Erythroblast (primary cell): ENCODE results near the gene AS3MT.
A peak's percentile ranks its signal among the peaks of the same experiment; 100 is the strongest.
"Not testable (repeated sequence)": the region's sequence is repeated elsewhere in the genome, so short reads cannot be mapped to it uniquely, and the experiment has no call there.

Experiments
- DNase-seq, 2 experiments: peaks; one replicate each; lab custom pipeline; 2025; lab: John Stamatoyannopoulos, UW
- GATA1 ChIP-seq: IDR thresholded peaks from 2 replicates; pipeline ENCODE4 v1.6.1; 2011; ENCODE audit warnings: low read depth, mild to moderate bottlenecking, control low read depth, low read length, moderate library complexity
- POLR2A ChIP-seq: IDR thresholded peaks from 2 replicates; pipeline ENCODE4 v1.6.1; 2011; ENCODE audit warnings: mild to moderate bottlenecking, low read length

AS3MT gene

GRCh38 chr10:102869258-102870198 lies at the start of gene AS3MT:
Gene AS3MT, plus strand, starts transcription at chr10:102869470. Its CDS starts 123 bp downstream, at chr10:102869593.
- peak; percentile 51 to 58 for DNase-seq
- TF ChIP-seq GATA1 (no peak), POLR2A (no peak)

GRCh38 chr10:102820008-102820407 lies 49.3 kb upstream of the AS3MT start:
- DNase-seq = not testable (repeated sequence)

GRCh38 chr10:102822222-102822621 lies 47.0 kb upstream of the AS3MT start:
- TF ChIP-seq POLR2A (no peak), GATA1 (no peak)
- no peak for DNase-seq

- no peak for DNase-seq
- TF ChIP-seq POLR2A (no peak), GATA1 (no peak)
Observed at GRCh38 chr10:102824664-102825063, 44.6 kb upstream of the AS3MT start.

- TF ChIP-seq GATA1 = no peak
- TF ChIP-seq POLR2A = no peak
- DNase-seq = no peak
Observed at GRCh38 chr10:102826148-102826796, 43.0 kb upstream of the AS3MT start.

- no peak for TF ChIP-seq POLR2A
- DNase-seq = no peak
Observed at GRCh38 chr10:102827597-102827975, 41.7 kb upstream of the AS3MT start.

- TF ChIP-seq POLR2A = no peak
- TF ChIP-seq GATA1 = no peak
- DNase-seq = no peak
Observed at GRCh38 chr10:102831322-102832071, 37.8 kb upstream of the AS3MT start.

- TF ChIP-seq GATA1 (no peak), POLR2A (no peak)
- no peak for DNase-seq
Observed at GRCh38 chr10:102832248-102832647, 37.0 kb upstream of the AS3MT start.

GRCh38 chr10:102832987-102833386 lies 36.3 kb upstream of the AS3MT start:
- TF ChIP-seq POLR2A (no peak), GATA1 (no peak)
- no peak for DNase-seq

- no peak for TF ChIP-seq GATA1
- TF ChIP-seq POLR2A = no peak
- DNase-seq = no peak
Observed at GRCh38 chr10:102834143-102834542, 35.1 kb upstream of the AS3MT start.

GRCh38 chr10:102835007-102835482 lies 34.2 kb upstream of the AS3MT start:
- peak; percentile 79 to 90 for DNase-seq
- TF ChIP-seq POLR2A (no peak), GATA1 (no peak)

GRCh38 chr10:102837230-102837721 lies 32.0 kb upstream of the AS3MT start, which contains the start of gene CYP17A1:
Gene CYP17A1, minus strand, starts transcription at chr10:102837413. Its CDS starts 52 bp downstream, at chr10:102837361.
- DNase-seq = peak in 1 of 2 experiments; percentile 14
- TF ChIP-seq POLR2A (no peak), GATA1 (no peak)

GRCh38 chr10:102838276-102838927 lies 30.9 kb upstream of the AS3MT start:
- DNase-seq = peak in 1 of 2 experiments; percentile 20
